HG03571 (cell line): Measurements from ENCODE around the gene GLIPR2.
"Not testable (repeated sequence)": the region's sequence is repeated elsewhere in the genome, so short reads cannot be mapped to it uniquely, and the experiment has no call there.

ENCODE experiments used
- ATAC-seq: cut with Tn5 transposase; IDR thresholded peaks from one replicate; pipeline ENCODE4 v1.9.1; 2021; ENCODE audit not compliant: unreplicated experiment

The GLIPR2 gene

GRCh38 chr9:36163049-36163785, 26.7 kb downstream of the GLIPR2 start:
- ATAC-seq: no peak

- no peak for ATAC-seq
These were observed 27.2 kb downstream of the GLIPR2 start for GRCh38 chr9:36163786-36164170.

GRCh38 chr9:36164372-36164771, 27.8 kb downstream of the GLIPR2 start:
- ATAC-seq: no peak

- ATAC-seq: no peak
These were observed 28.5 kb downstream of the GLIPR2 start for GRCh38 chr9:36164989-36165388.

GRCh38 chr9:36165826-36166167, 29.3 kb downstream of the GLIPR2 start:
- no peak for ATAC-seq

GRCh38 chr9:36166168-36166927, 29.8 kb downstream of the GLIPR2 start:
- ATAC-seq: peak; percentile 69

GRCh38 chr9:36169166-36169565, 32.6 kb downstream of the GLIPR2 start, which contains the start of gene CCIN:
CCIN (plus strand) TSS chr9:36169388; CDS start chr9:36169503, 115 bp downstream.
- ATAC-seq: no peak

- no peak for ATAC-seq
These were observed 33.2 kb downstream of the GLIPR2 start for GRCh38 chr9:36169708-36170107.

- no peak for ATAC-seq
These were observed 34.0 kb downstream of the GLIPR2 start for GRCh38 chr9:36170531-36170930.

- no peak for ATAC-seq
These were observed 37.3 kb downstream of the GLIPR2 start for GRCh38 chr9:36173861-36174260.

GRCh38 chr9:36174271-36174670, 37.7 kb downstream of the GLIPR2 start:
- no peak for ATAC-seq

- ATAC-seq: no peak
These were observed 38.2 kb downstream of the GLIPR2 start for GRCh38 chr9:36174731-36175130.

- ATAC-seq: not testable (repeated sequence)
These were observed 38.7 kb downstream of the GLIPR2 start for GRCh38 chr9:36175209-36175608.

GRCh38 chr9:36176496-36176895, 40.0 kb downstream of the GLIPR2 start:
- ATAC-seq: not testable (repeated sequence)

GRCh38 chr9:36177571-36177970, 41.0 kb downstream of the GLIPR2 start:
- ATAC-seq: no peak

GRCh38 chr9:36180243-36180642, 43.7 kb downstream of the GLIPR2 start:
- ATAC-seq: not testable (repeated sequence)

GRCh38 chr9:36187414-36187813, 50.9 kb downstream of the GLIPR2 start:
- ATAC-seq: no peak

- ATAC-seq: no peak
These were observed 51.7 kb downstream of the GLIPR2 start for GRCh38 chr9:36188212-36188611.

GRCh38 chr9:36189976-36190375, 53.4 kb downstream of the GLIPR2 start:
- ATAC-seq: no peak

GRCh38 chr9:36190388-36191289, 54.1 kb downstream of the GLIPR2 start, which contains the start of gene CLTA:
CLTA (plus strand) TSS chr9:36190921; CDS start chr9:36191057, 136 bp downstream.
- ATAC-seq: peak; percentile 89

GRCh38 chr9:36191290-36191645, 54.7 kb downstream of the GLIPR2 start:
- peak; percentile 5 for ATAC-seq
